Activated naive CD8-positive, alpha-beta T cell (primary cell): ENCODE results near the gene CRYM.
"Not testable (repeated sequence)": the region's sequence is repeated elsewhere in the genome, so short reads cannot be mapped to it uniquely, and the experiment has no call there.

Experiments used
- H3K27ac Mint-ChIP-seq: one replicate; pipeline ENCODE4 v1.8.0; 2021; ENCODE audit warnings: mixed read lengths
- H3K27me3 Mint-ChIP-seq: one replicate; pipeline ENCODE4 v1.8.0; 2021; ENCODE audit warnings: mixed read lengths
- H3K36me3 Mint-ChIP-seq: one replicate; pipeline ENCODE4 v1.8.0; 2021; ENCODE audit warnings: mixed read lengths
- H3K4me1 Mint-ChIP-seq: one replicate; pipeline ENCODE4 v1.8.0; 2021; ENCODE audit warnings: low read depth, mixed read lengths
- H3K4me3 Mint-ChIP-seq: one replicate; pipeline ENCODE4 v1.8.0; 2021; ENCODE audit warnings: mild to moderate bottlenecking, mixed read lengths
- H3K9me3 Mint-ChIP-seq: one replicate; pipeline ENCODE4 v1.8.0; 2021; ENCODE audit warnings: low read depth, mixed read lengths

The CRYM gene

DNA sequence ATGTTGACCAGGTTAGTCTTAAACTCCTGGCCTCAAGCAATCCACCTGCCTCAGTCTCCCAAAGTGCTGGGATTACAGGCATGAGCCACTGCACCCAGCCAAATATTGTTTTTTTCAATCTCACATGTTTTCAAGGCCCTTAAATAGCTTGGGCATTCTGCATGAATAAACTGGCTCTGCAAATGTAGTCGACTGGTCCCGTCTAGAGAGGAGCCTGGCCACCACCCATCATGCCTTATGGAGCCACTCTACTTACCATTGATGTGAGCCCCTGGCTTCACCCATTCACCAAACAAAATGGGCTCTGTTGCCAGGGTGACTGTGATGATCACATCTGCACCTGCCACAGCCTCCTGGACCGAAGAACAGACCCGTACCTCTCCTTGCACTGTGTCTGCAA is 10.8 kb downstream of the CRYM start:
- Mint-ChIP-seq H3K9me3 (no peaks in the 10 kb centered on the region), H3K4me3 (no peak overlapping the region), H3K36me3 (no peaks in the 10 kb centered on the region)

DNA sequence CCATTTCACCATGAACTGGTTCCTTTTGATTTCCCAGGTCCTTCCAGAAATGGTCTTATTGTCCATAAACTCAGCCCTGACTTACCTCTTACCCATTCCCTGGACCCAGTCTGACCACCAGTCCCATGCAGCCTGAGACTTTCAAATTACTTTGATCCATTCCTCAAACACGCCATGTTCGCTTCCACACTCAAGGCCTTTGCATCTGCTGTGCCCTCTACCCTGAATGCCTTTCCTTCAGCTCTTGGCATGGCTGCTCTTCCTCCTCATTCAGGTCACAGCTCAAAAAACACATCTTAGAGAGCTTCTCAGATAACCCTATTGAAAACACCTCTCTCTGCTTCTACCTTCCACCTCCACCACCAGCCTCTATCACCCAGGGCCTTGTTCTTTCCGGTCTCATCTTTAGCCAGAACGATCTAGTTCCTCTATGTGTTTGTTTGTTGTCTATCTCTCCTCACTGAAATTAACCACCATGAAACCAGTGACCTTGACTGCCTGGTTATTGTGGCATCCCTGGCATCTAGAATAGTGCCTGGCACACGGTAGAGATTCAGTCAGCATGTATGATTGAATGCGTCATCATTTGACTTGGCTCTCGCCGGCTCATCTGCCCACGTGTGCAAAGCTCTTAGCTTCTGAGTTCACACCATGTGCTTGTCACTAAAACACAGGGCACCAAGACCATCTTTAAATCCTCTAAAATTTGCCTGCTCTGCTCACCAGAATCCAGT is 12.8 kb downstream of the CRYM start:
- Mint-ChIP-seq H3K9me3 (no peaks in the 10 kb centered on the region), H3K36me3 (no peaks in the 10 kb centered on the region), H3K4me3 (no peak overlapping the region), H3K27me3 (no peaks in the 10 kb centered on the region), H3K27ac (no peak overlapping the region), H3K4me1 (no peaks in the 10 kb centered on the region)

More for the DNA sequence above, 10.8 kb downstream of the CRYM start:
- peaks cover under 1% of the 10 kb centered on the region for H3K27me3 Mint-ChIP-seq
- H3K27ac Mint-ChIP-seq = no peak overlapping the region
- no peaks in the 10 kb centered on the region for H3K4me1 Mint-ChIP-seq

DNA sequence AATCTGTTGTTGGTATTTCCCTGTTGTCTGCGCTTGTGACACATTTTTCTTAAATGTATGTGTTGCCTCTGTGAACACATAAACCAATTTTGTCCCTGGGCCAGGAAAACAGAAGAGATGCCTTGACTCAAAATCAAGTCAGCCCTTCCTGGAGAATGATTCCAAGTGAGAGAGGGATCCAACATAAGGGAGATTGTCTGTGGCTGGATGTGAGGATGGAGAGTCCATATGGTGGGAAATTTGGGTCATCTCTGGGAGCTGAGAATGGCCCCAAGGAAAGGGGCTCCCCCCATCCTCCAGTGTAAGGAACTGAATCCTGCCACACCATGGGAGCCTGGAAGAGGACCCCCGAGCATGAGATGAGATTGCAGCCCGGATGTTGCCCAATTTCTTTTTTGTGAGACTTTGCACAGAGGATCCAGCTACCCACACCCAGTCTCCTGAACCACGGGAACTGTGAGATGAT is 13.5 kb downstream of the CRYM start:
- no peak overlapping the region for H3K27ac Mint-ChIP-seq
- H3K4me1 Mint-ChIP-seq = no peaks in the 10 kb centered on the region
- H3K4me3 Mint-ChIP-seq = no peak overlapping the region
- H3K9me3 Mint-ChIP-seq = no peaks in the 10 kb centered on the region
- H3K36me3 Mint-ChIP-seq = no peaks in the 10 kb centered on the region
- no peaks in the 10 kb centered on the region for H3K27me3 Mint-ChIP-seq

DNA sequence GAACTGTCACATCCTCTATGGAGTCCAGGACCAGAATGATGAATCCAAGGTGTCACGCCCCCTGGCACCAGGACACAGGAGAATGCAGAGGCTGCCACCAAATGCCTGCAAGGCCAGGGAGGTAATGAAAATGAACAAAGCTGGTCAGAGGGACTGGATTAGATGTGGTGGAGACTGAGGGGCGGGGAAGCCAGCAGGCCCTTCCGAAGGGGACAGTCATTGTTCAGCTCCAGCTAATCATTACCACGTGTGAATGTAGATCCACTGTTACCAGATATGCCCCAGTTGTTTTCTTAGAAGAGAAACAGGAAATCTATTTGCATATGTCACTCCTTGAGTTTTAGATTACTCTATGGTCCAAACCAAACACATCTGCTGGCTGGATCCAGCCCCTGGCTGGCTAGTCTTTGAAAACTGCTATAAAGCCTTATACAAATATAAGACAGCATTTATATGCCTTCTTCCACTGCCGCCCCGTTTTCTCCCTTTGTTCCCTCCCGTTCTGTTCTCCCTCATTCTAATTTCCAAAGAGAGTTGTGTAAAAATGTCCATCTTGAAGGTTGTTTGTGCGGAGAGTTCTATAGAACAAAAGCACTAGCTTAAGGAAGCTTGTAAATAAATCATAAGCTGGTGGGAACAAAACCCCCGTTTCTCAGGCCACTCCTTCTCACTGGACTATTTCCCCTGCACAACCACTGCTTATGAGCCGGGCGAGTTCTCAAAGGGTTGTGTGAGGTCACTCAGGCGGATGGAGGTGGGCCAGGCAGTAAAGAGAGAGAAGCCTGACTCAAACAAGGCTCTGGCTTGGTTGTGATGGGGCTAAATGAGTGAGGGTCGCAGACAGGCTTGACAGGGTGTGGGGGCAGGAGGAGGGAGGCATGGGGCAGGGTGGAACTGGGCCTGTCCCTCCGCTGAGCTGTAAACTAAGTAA is 14.2 kb downstream of the CRYM start:
- Mint-ChIP-seq H3K9me3 (no peaks in the 10 kb centered on the region), H3K27me3 (no peaks in the 10 kb centered on the region), H3K36me3 (no peaks in the 10 kb centered on the region), H3K4me3 (no peak overlapping the region), H3K4me1 (no peaks in the 10 kb centered on the region), H3K27ac (no peak overlapping the region)

DNA sequence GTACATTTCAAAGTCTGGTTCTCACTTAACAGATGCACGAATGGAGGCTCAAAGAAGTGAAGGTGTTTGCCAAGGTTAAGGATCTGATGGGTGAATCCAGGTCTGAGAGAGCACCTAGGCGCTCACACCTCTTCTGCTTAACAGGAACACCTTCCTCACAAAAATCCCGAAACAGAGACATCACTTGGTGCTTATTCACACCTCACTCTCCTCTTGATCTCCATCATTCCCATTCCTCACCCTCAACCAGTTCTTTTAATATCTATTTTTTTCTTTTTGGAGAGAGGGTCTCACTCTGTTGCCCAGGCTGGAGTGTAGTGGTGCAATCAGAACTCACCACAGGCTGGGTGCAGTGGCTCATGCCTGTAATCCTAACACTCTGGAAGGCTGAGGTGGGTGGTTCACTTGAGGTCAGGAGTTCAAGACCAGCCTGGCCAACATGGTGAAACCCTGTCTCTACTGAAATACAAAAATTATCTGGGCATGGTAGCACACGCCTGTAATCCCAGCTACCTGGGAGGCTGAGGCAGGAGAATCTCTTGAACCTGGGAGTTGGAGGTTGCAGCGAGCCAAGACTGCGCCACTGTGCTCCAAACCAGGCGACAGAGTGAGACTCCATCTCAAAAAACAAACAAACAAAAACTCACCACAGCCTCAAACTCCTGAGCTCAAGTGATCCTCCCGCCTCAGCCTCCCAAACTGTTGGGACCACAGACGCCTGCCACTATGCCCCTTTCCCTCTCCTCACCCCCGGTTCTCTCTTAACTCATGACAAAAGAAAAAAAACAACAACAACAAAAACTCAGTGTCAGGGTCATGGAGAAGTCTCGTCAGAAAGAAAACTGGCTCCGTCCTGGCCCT is 15.1 kb downstream of the CRYM start:
- no peaks in the 10 kb centered on the region for H3K4me1 Mint-ChIP-seq
- no peaks in the 10 kb centered on the region for H3K27me3 Mint-ChIP-seq
- H3K27ac Mint-ChIP-seq = no peak overlapping the region
- no peaks in the 10 kb centered on the region for H3K36me3 Mint-ChIP-seq
- no peaks in the 10 kb centered on the region for H3K9me3 Mint-ChIP-seq
- no peak overlapping the region for H3K4me3 Mint-ChIP-seq

DNA sequence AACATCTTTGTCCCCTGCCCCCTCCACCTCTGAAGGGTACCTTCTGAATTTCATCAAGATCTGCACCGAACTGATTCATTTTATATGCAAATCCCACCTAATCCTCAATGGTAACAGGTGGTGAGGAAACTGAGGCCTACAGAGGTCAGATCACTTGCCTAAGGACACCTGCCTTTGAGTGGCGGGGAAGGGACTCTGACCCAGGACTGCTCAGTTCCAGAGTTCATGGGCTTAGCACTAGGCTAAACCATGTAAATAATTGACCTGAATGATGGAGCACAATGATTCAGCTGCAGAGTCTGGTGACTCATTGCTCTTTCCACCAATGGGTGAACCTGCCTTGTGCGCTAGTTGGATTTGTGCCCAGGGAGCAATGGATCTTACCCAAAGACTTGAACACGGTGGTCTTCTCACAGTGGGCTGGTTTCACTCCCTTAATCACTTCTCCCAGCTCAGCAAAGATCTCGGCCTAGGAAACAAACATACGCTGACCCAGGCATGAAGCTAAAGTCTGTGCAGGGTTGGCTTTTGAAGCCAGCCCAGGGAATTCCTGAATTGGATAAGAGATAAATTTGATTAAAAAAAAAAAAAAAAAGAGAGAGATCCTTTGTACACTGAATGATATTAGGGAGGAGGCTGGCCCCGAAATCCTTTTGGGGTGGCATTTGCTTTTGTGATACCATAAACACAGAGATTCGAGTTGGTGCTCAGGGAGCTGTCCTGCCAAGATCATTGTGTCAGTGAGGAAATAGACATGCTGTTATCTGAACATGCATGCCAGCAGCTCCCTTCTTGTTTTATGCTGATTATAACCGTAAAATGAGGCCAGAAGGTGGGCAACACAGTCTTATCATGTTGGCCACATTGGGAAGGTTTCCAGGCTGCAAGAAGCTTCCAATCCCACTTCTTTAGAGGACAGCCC is 17.0 kb downstream of the CRYM start:
- H3K4me1 Mint-ChIP-seq = no peaks in the 10 kb centered on the region
- H3K36me3 Mint-ChIP-seq = no peaks in the 10 kb centered on the region
- H3K27ac Mint-ChIP-seq = no peak overlapping the region
- H3K27me3 Mint-ChIP-seq = no peaks in the 10 kb centered on the region
- H3K4me3 Mint-ChIP-seq = no peak overlapping the region
- no peaks in the 10 kb centered on the region for H3K9me3 Mint-ChIP-seq

DNA sequence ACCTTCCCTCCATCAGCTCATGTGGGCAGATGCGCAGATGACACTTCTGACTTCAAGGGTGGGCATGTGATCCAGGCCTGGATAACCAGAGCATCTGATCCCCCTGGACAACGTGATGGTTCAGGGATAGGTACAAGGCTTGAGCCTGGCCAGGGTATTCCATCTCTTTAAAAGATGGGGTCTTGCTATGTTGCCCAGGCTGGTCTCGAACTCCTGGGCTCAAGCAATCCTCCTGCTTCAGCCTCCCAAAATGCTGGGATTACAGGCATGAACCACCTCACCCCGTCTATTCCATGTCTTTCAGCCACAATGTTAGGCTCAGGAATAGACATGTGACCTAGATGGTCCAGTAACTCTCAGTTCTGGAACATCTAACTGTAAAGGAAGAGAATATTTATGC is 20.8 kb downstream of the CRYM start:
- H3K9me3 Mint-ChIP-seq = no peaks in the 10 kb centered on the region
- H3K36me3 Mint-ChIP-seq = no peaks in the 10 kb centered on the region
- peaks cover 9% of the 10 kb centered on the region for H3K27me3 Mint-ChIP-seq
- H3K4me3 Mint-ChIP-seq = no peak overlapping the region
- no peaks in the 10 kb centered on the region for H3K4me1 Mint-ChIP-seq
- no peak overlapping the region for H3K27ac Mint-ChIP-seq

DNA sequence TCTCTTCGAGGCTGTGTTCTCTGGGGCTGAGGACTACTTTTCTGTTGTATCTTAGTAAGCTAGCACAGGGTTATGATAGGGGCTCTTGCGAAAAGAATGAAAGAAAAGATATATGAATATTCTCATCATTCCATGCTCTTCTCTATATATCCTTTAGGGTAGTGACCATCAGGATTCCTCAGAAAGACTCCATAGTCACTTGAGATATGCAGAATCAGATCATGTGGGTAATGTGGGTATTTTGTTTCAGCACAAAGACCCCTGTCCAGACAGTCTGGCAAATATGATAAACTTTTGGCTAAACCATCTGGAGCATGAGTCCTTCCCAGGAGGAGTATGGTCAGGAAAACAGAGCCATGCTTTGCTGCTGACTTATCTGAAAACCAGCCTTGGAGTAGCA is 21.5 kb downstream of the CRYM start:
- no peak overlapping the region for H3K27ac Mint-ChIP-seq
- no peaks in the 10 kb centered on the region for H3K36me3 Mint-ChIP-seq
- no peak overlapping the region for H3K4me3 Mint-ChIP-seq
- no peaks in the 10 kb centered on the region for H3K4me1 Mint-ChIP-seq
- peaks cover 9% of the 10 kb centered on the region for H3K27me3 Mint-ChIP-seq
- no peaks in the 10 kb centered on the region for H3K9me3 Mint-ChIP-seq

DNA sequence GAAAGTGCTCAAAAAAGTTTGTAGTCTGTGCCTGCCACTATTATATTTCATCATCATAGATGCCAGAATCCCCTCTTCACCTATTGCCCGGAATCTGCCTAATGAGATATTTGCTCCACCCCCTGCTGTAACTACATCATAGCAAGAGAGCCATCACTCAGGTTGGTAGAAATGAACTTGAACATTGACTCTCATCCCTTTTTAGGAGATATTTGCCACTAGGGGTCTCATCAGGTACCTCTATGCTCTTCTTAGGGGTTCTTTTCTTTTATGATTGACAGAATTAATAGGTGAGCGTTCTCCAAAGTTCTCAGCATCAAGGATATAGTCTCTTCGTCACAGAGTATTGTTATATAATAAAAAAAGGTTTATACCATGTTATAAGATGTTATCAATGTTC is 24.6 kb downstream of the CRYM start:
- no peaks in the 10 kb centered on the region for H3K36me3 Mint-ChIP-seq
- no peak overlapping the region for H3K27ac Mint-ChIP-seq
- H3K27me3 Mint-ChIP-seq = peaks cover 18% of the 10 kb centered on the region
- no peak overlapping the region for H3K4me3 Mint-ChIP-seq
- no peaks in the 10 kb centered on the region for H3K9me3 Mint-ChIP-seq
- no peaks in the 10 kb centered on the region for H3K4me1 Mint-ChIP-seq

DNA sequence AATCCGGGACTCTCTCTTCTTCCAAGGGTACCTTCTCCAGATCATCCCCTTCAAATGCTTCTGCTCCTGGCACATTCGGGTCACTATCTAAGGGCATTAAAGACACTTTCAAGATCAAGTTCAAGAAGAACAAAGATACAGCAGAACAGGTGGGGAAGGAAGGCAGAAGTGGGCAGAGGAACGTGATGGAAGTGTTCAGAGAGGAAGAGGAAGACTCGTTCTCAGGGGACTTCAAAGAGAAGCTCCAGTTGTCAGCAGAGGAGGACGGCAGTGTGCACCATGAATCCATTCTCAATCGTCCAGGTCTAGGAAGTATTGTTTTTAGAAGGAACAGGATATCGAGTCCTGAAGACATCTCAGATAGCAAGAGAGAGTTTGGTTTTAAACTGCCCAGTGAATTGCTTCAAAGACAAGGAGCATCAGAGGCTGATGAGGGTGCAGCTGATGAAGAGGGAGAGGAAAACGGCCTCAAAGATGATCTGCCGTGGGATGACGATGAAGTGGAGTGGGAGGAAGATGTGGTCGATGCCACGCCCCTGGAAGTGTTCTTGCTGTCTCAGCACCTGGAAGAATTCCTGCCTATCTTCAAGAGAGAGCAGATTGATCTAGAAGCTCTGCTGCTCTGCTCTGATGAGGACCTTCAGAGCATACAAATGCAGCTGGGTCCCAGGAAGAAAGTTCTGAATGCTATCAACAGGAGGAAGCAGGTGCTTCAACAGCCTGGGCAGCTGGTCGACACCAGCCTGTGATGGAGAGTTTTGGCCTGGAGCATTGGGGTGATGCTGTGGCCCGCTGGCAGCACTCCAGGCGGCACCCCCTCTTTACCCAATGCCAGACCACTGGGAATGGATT is 27.8 kb downstream of the CRYM start:
- Mint-ChIP-seq H3K27ac (no peak overlapping the region), H3K27me3 (peaks cover 17% of the 10 kb centered on the region), H3K4me3 (no peak overlapping the region), H3K9me3 (no peaks in the 10 kb centered on the region), H3K4me1 (no peaks in the 10 kb centered on the region), H3K36me3 (no peaks in the 10 kb centered on the region)

DNA sequence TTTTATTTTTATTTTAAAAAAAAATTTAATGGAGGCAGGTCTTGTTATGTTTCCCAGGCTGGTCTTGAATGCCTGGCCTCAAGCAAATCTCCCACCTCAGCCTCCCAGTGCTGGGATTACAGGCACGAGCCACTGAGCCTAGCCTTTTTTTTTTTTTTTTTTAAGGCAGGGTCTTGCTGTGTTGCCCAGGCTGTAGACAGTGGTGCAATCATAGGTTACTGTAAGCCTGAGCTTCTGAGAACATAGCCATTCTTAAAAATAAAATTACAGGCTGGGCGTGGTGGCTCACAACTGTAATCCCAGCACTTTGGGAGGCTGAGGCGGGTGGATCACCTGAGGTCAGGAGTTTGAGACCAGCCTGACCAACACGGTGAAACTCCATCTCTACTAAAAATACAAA is 29.9 kb downstream of the CRYM start:
- not testable (repeated sequence) for H3K36me3 Mint-ChIP-seq, H3K4me3 Mint-ChIP-seq, H3K9me3 Mint-ChIP-seq, H3K27ac Mint-ChIP-seq, H3K4me1 Mint-ChIP-seq
- H3K27me3 Mint-ChIP-seq = peaks cover 12% of the 10 kb centered on the region

DNA sequence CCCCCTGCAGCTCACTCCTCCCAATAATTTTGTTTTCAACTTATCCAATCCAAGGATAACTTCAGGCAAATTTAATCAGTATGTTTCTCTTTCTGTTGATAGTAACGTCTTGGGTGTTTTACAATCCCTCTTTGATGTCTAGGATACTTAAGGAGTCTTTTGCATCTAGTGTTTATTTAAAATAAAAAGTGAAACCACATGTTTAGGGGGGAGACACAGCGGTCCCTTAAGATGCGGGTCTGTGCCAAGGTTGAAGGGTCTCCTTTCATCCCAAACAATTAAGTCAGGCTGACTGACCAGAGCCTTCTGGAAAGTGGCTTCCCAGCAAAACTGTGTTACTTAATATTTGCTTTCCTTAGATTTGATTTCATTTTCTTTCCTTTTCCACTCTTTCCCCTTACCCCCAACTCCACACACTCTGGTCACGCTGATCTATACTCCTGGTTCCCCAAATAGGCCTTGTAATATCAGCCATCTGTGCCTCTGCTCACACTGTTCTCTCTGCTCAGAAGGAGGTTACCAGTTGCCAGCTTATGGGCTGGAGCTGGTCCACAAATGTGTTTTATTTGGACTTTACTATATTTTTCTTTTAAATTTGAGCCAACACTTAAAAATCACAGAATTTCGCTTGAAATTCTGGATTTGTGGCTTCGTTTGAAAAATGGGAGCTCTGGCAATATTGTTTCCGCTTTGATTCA is 33.4 kb downstream of the CRYM start:
- Mint-ChIP-seq H3K27me3 (peaks cover 5% of the 10 kb centered on the region), H3K27ac (no peak overlapping the region), H3K36me3 (no peaks in the 10 kb centered on the region), H3K4me3 (no peak overlapping the region), H3K4me1 (no peaks in the 10 kb centered on the region), H3K9me3 (no peaks in the 10 kb centered on the region)

DNA sequence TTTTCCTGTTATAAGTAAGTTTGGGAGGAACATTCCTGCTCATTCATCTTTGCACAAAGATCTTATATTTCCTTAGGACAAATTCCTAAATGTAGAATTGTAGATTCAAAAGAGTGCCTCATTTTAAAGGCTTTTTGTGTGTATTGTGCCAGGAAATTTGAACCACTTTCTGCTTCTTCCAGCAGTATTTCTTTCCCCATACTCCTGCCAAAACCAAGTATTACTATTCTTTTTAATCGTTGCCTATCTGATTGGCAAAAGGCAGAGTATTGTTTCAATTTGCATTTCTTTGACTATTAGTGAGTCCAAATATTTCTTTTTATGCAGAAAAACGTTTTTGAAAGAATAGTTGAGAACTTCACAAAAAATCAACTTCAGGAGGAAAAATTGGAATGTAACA is 35.3 kb downstream of the CRYM start:
- Mint-ChIP-seq H3K4me1 (no peaks in the 10 kb centered on the region), H3K9me3 (no peaks in the 10 kb centered on the region), H3K36me3 (no peaks in the 10 kb centered on the region), H3K4me3 (no peak overlapping the region), H3K27me3 (peaks cover 3% of the 10 kb centered on the region), H3K27ac (no peak overlapping the region)
